Smooth muscle cell (in vitro differentiated cells): ENCODE data around the gene PERM1. TPM values are rescaled to one million over a fixed set of nuclear protein-coding genes. Genes with fewer than 3 reads are reported as not detected.

Experiments
- DNase-seq: peaks from one replicate; lab custom pipeline; 2025; ENCODE audit not compliant: unreplicated experiment; lab: John Stamatoyannopoulos, UW
- H2AFZ ChIP-seq: fragments of 200-600 bp; sonication (generic); 2 replicates; pipeline ENCODE4 v1.6.0; 2016; ENCODE audit warnings: antibody characterized with exemption, low read depth, mild to moderate bottlenecking
- H3F3A ChIP-seq: fragments of 200-600 bp; sonication (generic); 2 replicates; pipeline ENCODE4 v1.6.0; 2017; ENCODE audit warnings: antibody characterized with exemption, low read depth
- H3K27ac ChIP-seq: fragments of 200-600 bp; sonication (generic); 2 replicates; pipeline ENCODE4 v1.5.1; 2016; ENCODE audit warnings: low read depth, mild to moderate bottlenecking
- H3K27me3 ChIP-seq: fragments of 200-600 bp; sonication (generic); 2 replicates; pipeline ENCODE4 v1.6.1; 2016; ENCODE audit warnings: low read depth, mild to moderate bottlenecking
- H3K36me3 ChIP-seq: fragments of 200-600 bp; sonication (generic); 2 replicates; pipeline ENCODE4 v1.5.1; 2016; ENCODE audit warnings: low read depth
- H3K4me1 ChIP-seq: fragments of 200-600 bp; sonication (generic); 2 replicates; pipeline ENCODE4 v1.5.1; 2016; ENCODE audit warnings: low read depth
- H3K4me2 ChIP-seq: fragments of 200-600 bp; sonication (generic); 2 replicates; pipeline ENCODE4 v1.6.0; 2016; ENCODE audit warnings: mild to moderate bottlenecking
- H3K4me3 ChIP-seq: fragments of 200-600 bp; sonication (generic); 2 replicates; pipeline ENCODE4 v1.5.1; 2016; ENCODE audit warnings: mild to moderate bottlenecking
- H3K79me2 ChIP-seq: fragments of 200-600 bp; sonication (generic); 2 replicates; pipeline ENCODE4 v1.6.0; 2016; ENCODE audit warnings: low read depth, mild to moderate bottlenecking
- H3K9ac ChIP-seq: fragments of 200-600 bp; sonication (generic); 2 replicates; pipeline ENCODE4 v1.6.0; 2016; ENCODE audit warnings: low read depth
- H3K9me3 ChIP-seq: fragments of 200-600 bp; sonication (generic); replicated peaks from 2 replicates; pipeline ENCODE4 v1.5.1; 2016; ENCODE audit warnings: low read depth
- H4K20me1 ChIP-seq: fragments of 200-600 bp; sonication (generic); 2 replicates; pipeline ENCODE4 v1.6.0; 2016; ENCODE audit warnings: low read depth
- CTCF ChIP-seq: fragments of 200-600 bp; sonication (generic); IDR thresholded peaks from 2 replicates; pipeline ENCODE4 v1.5.1; 2017; ENCODE audit warnings: borderline replicate concordance, mild to moderate bottlenecking, antibody characterized with exemption; ENCODE audit not compliant: insufficient read depth, poor library complexity, severe bottlenecking
- WGBS: methylation state at CpG from one replicate; pipeline ENCODE4 v1.1.7; 2016; ENCODE audit warnings: low lambda C conversion rate; 5-methylcytosine and 5-hydroxymethylcytosine counted together
- polyA plus RNA-seq: library from polyadenylated mRNA; unstranded; fragments of >200 nt; fragmentation: Nextera tagmentation; extraction: Ambion mirVana; gene quantifications from 2 replicates; pipeline ENCODE4 v1.2.1, GENCODE V29; 2016
- total RNA-seq: library from RNA; depleted of rRNA; stranded (reverse); fragments of >200 nt; gene quantifications from 2 replicates; pipeline ENCODE4 v1.2.3, GENCODE V29; 2014

Gene PERM1
- total and polyA plus RNA-seq, 2 experiments from 2014 or later: 2.6 TPM; not detected in 1

GRCh38 chr1:973459-974292 is 8.2 kb downstream of the PERM1 start:
- Histone ChIP-seq H3F3A (no peaks in the 10 kb centered on the region), H3K36me3 (no peaks in the 10 kb centered on the region), H3K4me2 (no peak overlapping the region), H3K4me3 (no peak overlapping the region), H4K20me1 (no peaks in the 10 kb centered on the region), H3K27ac (no peak overlapping the region), H3K4me1 (no peaks in the 10 kb centered on the region), H2AFZ (no peak overlapping the region), H3K9me3 (no peaks in the 10 kb centered on the region), H3K9ac (no peak overlapping the region), H3K79me2 (no peaks in the 10 kb centered on the region), H3K27me3 (peaks cover 9% of the 10 kb centered on the region)
- WGBS: 91% methylated on average over 27 of the region's 28 CpGs
- no peak for TF ChIP-seq CTCF
- DNase-seq: no peak

GRCh38 chr1:972726-973458 is 9.0 kb downstream of the PERM1 start:
- no peaks in the 10 kb centered on the region for H4K20me1 ChIP-seq
- H3F3A ChIP-seq: no peaks in the 10 kb centered on the region

GRCh38 chr1:971751-972506 is 10.0 kb downstream of the PERM1 start:
- no peaks in the 10 kb centered on the region for H4K20me1 ChIP-seq
- no peaks in the 10 kb centered on the region for H3K9me3 ChIP-seq
- H3K4me3 ChIP-seq: no peak overlapping the region
- TF ChIP-seq CTCF: no peak
- H3K27ac ChIP-seq: no peak overlapping the region
- no peak for DNase-seq
- no peaks in the 10 kb centered on the region for H3K4me1 ChIP-seq
- no peaks in the 10 kb centered on the region for H3K36me3 ChIP-seq
- 92% methylated on average over 32 of the region's 34 CpGs for WGBS
- H2AFZ ChIP-seq: no peak overlapping the region
- no peak overlapping the region for H3K4me2 ChIP-seq
- H3K27me3 ChIP-seq: peaks cover 9% of the 10 kb centered on the region
- H3K9ac ChIP-seq: no peak overlapping the region
- H3K79me2 ChIP-seq: no peaks in the 10 kb centered on the region
- H3F3A ChIP-seq: no peaks in the 10 kb centered on the region

More at GRCh38 chr1:972726-973458, 9.0 kb downstream of the PERM1 start:
- no peak for DNase-seq
- 93% methylated on average over 24 of the region's 28 CpGs for WGBS
- Histone ChIP-seq H3K4me3 (no peak overlapping the region), H3K4me1 (no peaks in the 10 kb centered on the region), H3K27ac (no peak overlapping the region), H3K4me2 (no peak overlapping the region), H3K36me3 (no peaks in the 10 kb centered on the region), H3K9me3 (no peaks in the 10 kb centered on the region), H3K9ac (no peak overlapping the region), H2AFZ (no peak overlapping the region), H3K79me2 (no peaks in the 10 kb centered on the region), H3K27me3 (peaks cover 9% of the 10 kb centered on the region)
- no peak for TF ChIP-seq CTCF
